ENCODE measurements around the gene FAM81A.

GRCh38 chr15:59539799-59540198 lies 101.8 kb downstream of the FAM81A start:
- TF ChIP-seq POLR2AphosphoS5 (IDR thresholded peaks at IDR 0.05) (no peak), CTCF (IDR thresholded peaks at IDR 0.05; ENCODE audit: poor library complexity, severe bottlenecking) (no peak), RAD21 (conservative IDR thresholded peaks at IDR 0.05) (no peak), TAF1 (IDR thresholded peaks at IDR 0.05; ENCODE audit: low read depth) (no peak)
